Glutamatergic neuron (in vitro differentiated cells): Measurements from ENCODE around the gene SUGT1. TPM values are rescaled to one million over a fixed set of nuclear protein-coding genes. Genes with fewer than 3 reads are reported as not detected.

Experiments
- DNase-seq: peaks from one replicate; pipeline ENCODE4 v3.0.0; 2022
- H3K27ac Mint-ChIP-seq: one replicate; pipeline ENCODE4 v1.8.0; 2020; ENCODE audit warnings: mild to moderate bottlenecking, mixed read lengths, inconsistent platforms; ENCODE audit not compliant: unreplicated experiment
- H3K27me3 Mint-ChIP-seq: one replicate; pipeline ENCODE4 v1.8.0; 2020; ENCODE audit warnings: mild to moderate bottlenecking, moderate library complexity, mixed read lengths, inconsistent platforms; ENCODE audit not compliant: unreplicated experiment
- H3K36me3 Mint-ChIP-seq: one replicate; pipeline ENCODE4 v1.8.0; 2020; ENCODE audit warnings: mild to moderate bottlenecking, mixed read lengths, inconsistent platforms; ENCODE audit not compliant: unreplicated experiment
- H3K4me1 Mint-ChIP-seq: one replicate; pipeline ENCODE4 v1.8.0; 2020; ENCODE audit warnings: mild to moderate bottlenecking, low read depth, mixed read lengths, inconsistent platforms; ENCODE audit not compliant: unreplicated experiment
- H3K4me3 Mint-ChIP-seq: one replicate; pipeline ENCODE4 v1.8.0; 2020; ENCODE audit warnings: mild to moderate bottlenecking, mixed read lengths, inconsistent platforms; ENCODE audit not compliant: unreplicated experiment
- H3K9me3 Mint-ChIP-seq: one replicate; pipeline ENCODE4 v1.8.0; 2020; ENCODE audit warnings: mild to moderate bottlenecking, moderate library complexity, mixed read lengths, inconsistent platforms; ENCODE audit not compliant: unreplicated experiment
- total RNA-seq: library from RNA; stranded (reverse); fragmentation: NEBNext Ultra II Directional; extraction: Animal tissue kit (Norgen Biotek cat#: 25700); gene quantifications from one replicate; pipeline ENCODE4 v1.2.1, GENCODE V29; 2021; ENCODE audit not compliant: unreplicated experiment
- TF ChIP-seq, protein P1 (sequence below): fragments of 200-600 bp; sonication (generic); IDR thresholded peaks from one replicate; pipeline ENCODE4 v1.5.0; 2021; ENCODE audit not compliant: partially characterized antibody, unreplicated experiment

SUGT1 gene
- total RNA-seq, 1 donor from 2014 or later: 57.9 TPM

DNA sequence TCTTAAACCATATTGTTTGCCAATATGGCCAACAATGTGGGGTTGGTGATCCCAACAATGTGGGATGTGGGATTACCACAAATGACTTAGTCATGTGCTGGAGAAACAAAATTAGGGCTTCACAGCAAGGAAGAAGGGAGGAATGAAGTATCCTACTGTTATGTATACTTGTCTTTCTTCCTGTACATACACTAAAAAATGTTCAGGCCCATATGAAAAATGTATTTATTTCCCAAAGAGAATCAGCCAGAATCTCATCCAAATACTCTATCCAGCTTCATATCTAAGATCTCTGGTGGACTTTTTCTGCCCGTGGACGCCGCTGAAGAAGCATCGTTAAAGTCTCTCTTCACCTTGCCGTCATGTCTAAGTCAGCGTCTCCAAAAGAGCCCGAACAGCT, 10.5 kb upstream of the SUGT1 start, which contains the start of gene HNRNPA1L2:
Gene HNRNPA1L2, plus strand, starts transcription at position 301 of the 400 bp plus-strand sequence. Its CDS starts 62 bp downstream, at position 363.
- no peaks in the 10 kb centered on the region for H3K36me3 Mint-ChIP-seq
- no peaks in the 10 kb centered on the region for H3K27me3 Mint-ChIP-seq
- TF ChIP-seq, protein P1, sequence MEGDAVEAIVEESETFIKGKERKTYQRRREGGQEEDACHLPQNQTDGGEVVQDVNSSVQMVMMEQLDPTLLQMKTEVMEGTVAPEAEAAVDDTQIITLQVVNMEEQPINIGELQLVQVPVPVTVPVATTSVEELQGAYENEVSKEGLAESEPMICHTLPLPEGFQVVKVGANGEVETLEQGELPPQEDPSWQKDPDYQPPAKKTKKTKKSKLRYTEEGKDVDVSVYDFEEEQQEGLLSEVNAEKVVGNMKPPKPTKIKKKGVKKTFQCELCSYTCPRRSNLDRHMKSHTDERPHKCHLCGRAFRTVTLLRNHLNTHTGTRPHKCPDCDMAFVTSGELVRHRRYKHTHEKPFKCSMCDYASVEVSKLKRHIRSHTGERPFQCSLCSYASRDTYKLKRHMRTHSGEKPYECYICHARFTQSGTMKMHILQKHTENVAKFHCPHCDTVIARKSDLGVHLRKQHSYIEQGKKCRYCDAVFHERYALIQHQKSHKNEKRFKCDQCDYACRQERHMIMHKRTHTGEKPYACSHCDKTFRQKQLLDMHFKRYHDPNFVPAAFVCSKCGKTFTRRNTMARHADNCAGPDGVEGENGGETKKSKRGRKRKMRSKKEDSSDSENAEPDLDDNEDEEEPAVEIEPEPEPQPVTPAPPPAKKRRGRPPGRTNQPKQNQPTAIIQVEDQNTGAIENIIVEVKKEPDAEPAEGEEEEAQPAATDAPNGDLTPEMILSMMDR: no peak
- DNase-seq: no peak
- H3K4me1 Mint-ChIP-seq: peaks cover 5% of the 10 kb centered on the region
- H3K27ac Mint-ChIP-seq: peak within 1 kb of the TSS; percentile 46
- no peaks in the 10 kb centered on the region for H3K9me3 Mint-ChIP-seq
- H3K4me3 Mint-ChIP-seq: no peak within 1 kb of the TSS

DNA sequence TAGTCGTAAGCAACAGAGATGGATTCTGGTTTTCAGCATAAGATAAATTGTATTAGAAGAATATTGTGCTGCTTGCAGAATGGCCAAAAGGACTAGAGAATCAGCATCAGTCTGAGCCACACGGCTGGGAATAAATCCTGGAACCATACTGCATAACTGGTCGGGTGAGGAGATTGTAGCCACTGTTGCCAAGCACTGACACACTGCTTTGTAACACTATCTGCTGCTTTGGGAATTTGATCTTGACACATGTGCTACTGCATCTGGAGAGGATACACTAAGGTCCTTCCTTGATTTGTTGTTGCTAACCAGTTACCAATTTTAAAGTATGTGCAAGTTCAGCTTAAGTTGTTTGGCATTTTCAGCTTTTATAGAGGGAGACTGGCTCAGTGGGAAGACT, 8.5 kb upstream of the SUGT1 start:
- Mint-ChIP-seq H3K27me3 (no peaks in the 10 kb centered on the region), H3K9me3 (no peaks in the 10 kb centered on the region), H3K4me3 (no peak overlapping the region), H3K36me3 (no peaks in the 10 kb centered on the region), H3K27ac (no peak overlapping the region), H3K4me1 (peaks cover 5% of the 10 kb centered on the region)
- TF ChIP-seq, protein P1: no peak
- DNase-seq: no peak

DNA sequence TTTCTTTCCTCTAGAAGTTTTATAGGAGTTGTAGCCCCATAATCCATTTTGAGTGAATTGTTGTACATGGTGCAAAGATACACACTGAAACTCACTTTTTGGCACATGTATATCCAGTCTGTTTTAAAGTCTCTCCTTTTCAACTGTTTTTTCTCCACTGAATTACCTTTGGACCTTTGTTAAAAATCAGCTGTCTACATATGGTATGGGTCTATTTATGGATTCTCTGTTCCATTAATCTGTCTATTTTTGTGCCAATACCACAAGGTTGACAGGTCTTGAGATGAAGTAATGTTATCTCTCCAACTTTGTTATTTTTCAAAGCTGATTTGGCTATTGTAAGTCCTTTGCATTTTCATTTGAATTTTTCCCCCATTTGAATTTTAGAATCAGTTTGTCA, 5.7 kb upstream of the SUGT1 start:
- Mint-ChIP-seq H3K4me3 (no peak overlapping the region), H3K4me1 (peaks cover 5% of the 10 kb centered on the region), H3K9me3 (no peaks in the 10 kb centered on the region), H3K36me3 (no peaks in the 10 kb centered on the region), H3K27me3 (peaks cover 3% of the 10 kb centered on the region), H3K27ac (no peak overlapping the region)
- TF ChIP-seq, protein P1: no peak
- DNase-seq: no peak

DNA sequence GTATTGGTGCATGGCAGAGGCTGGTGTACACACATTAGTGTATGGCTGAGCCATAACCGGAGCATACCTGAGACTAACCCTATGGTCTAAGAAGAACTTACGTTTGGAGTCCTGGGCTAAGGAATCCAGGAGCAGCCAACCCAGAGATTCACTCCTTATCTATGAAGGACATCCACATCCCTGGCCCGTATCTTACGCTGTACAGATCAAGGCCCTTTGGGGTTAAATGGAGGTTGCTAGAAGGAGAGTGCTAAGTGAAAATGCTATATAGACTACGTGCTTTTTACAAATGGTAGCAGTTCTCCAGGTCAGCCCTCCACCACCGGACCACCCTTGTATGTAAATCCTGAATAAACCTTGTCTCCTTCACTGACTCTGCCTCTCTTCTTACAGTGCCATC, 1.9 kb upstream of the SUGT1 start:
- Mint-ChIP-seq H3K4me3 (no peak overlapping the region), H3K27me3 (peaks cover 3% of the 10 kb centered on the region), H3K4me1 (peaks cover 3% of the 10 kb centered on the region), H3K36me3 (no peaks in the 10 kb centered on the region), H3K9me3 (no peaks in the 10 kb centered on the region), H3K27ac (no peak overlapping the region)
- DNase-seq: no peak
- TF ChIP-seq, protein P1: no peak

DNA sequence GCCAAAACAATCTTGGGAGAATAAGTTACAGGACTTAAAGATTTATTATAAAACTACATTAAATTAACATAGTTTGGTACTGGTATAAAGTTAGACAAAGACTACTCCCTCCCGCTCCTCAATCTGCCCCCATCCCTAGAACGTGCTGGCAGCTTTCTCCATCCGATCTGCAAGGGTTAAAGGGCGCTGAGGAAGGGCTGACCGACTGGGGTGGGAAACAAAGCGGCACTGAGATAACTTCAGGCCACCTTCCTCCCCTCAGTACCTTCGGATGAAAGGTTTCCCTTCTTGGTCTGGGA, 790 bp upstream of the SUGT1 start:
- H3K4me3 Mint-ChIP-seq: no peak overlapping the region
- DNase-seq: no peak
- peaks cover 3% of the 10 kb centered on the region for H3K27me3 Mint-ChIP-seq
- no peaks in the 10 kb centered on the region for H3K9me3 Mint-ChIP-seq
- TF ChIP-seq, protein P1: no peak
- no peak overlapping the region for H3K27ac Mint-ChIP-seq
- no peaks in the 10 kb centered on the region for H3K36me3 Mint-ChIP-seq
- H3K4me1 Mint-ChIP-seq: peaks cover 3% of the 10 kb centered on the region
